Keratinocyte (primary cell): ENCODE measurements around the gene SEMA3E. TPM values are rescaled to one million over a fixed set of nuclear protein-coding genes. Genes with fewer than 3 reads are reported as not detected.

Experiments used
- DNase-seq: peaks from one replicate; pipeline ENCODE4 v3.0.0-alpha.2; 2011; ENCODE audit warnings: low read depth, missing footprints, low spot score
- FAIRE-seq: peaks from 2 replicates; lab custom pipeline; 2011; peaks lifted over from hg19 to GRCh38; lab: Jason Lieb, UNC
- H2AFZ ChIP-seq: 2 replicates; pipeline ENCODE4 v1.6.0; 2012; ENCODE audit warnings: low read length, control low read depth, inconsistent platforms; ENCODE audit not compliant: control insufficient read depth
- H3K27ac ChIP-seq: 2 replicates; pipeline ENCODE4 v1.5.1; 2011; ENCODE audit warnings: low read length; ENCODE audit not compliant: control insufficient read depth, insufficient read depth
- H3K27me3 ChIP-seq: 3 replicates; pipeline ENCODE4 v1.6.0; 2011; ENCODE audit warnings: low read length; ENCODE audit not compliant: control insufficient read depth, insufficient read depth; ENCODE audit errors: extremely low read depth
- H3K36me3 ChIP-seq, 2 experiments: 2 replicates in 1 of 2; 3 replicates in 1 of 2; pipeline ENCODE4 v1.5.1; 2011; ENCODE audit warnings: low read length in 2 of 2, mild to moderate bottlenecking in 1 of 2; ENCODE audit not compliant: control insufficient read depth in 2 of 2, insufficient read depth in 2 of 2; ENCODE audit errors: extremely low read depth in 1 of 2
- H3K4me1 ChIP-seq: 3 replicates; pipeline ENCODE4 v1.5.1; 2011; ENCODE audit warnings: low read length; ENCODE audit not compliant: control insufficient read depth, insufficient read depth; ENCODE audit errors: extremely low read depth
- H3K4me2 ChIP-seq: 3 replicates; pipeline ENCODE4 v1.6.0; 2011; ENCODE audit warnings: low read depth, low read length; ENCODE audit not compliant: control insufficient read depth, insufficient read depth; ENCODE audit errors: extremely low read depth
- H3K4me3 ChIP-seq, 3 experiments: fragments of 200-600 bp in 1 of 3; sonication (generic) in 1 of 3; 2 replicates in 2 of 3; 3 replicates in 1 of 3; pipeline ENCODE4 v1.5.1; 2011 to 2016; ENCODE audit warnings: low read length in 3 of 3, mild to moderate bottlenecking in 3 of 3, control low read depth in 2 of 3, inconsistent platforms in 1 of 3, low read depth in 1 of 3, mixed read lengths in 1 of 3, mixed run types in 1 of 3, moderate library complexity in 1 of 3; ENCODE audit not compliant: control insufficient read depth in 2 of 3, insufficient read depth in 2 of 3; ENCODE audit errors: extremely low read depth in 1 of 3
- H3K79me2 ChIP-seq: 2 replicates; pipeline ENCODE4 v1.6.0; 2012; ENCODE audit warnings: low read length; ENCODE audit not compliant: control insufficient read depth, insufficient read depth
- H3K9ac ChIP-seq: 3 replicates; pipeline ENCODE4 v1.6.0; 2011; ENCODE audit warnings: low read length; ENCODE audit not compliant: control insufficient read depth, insufficient read depth; ENCODE audit errors: extremely low read depth
- H3K9me1 ChIP-seq: 3 replicates; pipeline ENCODE4 v1.6.0; 2011; ENCODE audit warnings: low read length; ENCODE audit not compliant: control insufficient read depth, insufficient read depth; ENCODE audit errors: extremely low read depth
- H3K9me3 ChIP-seq: 2 replicates; pipeline ENCODE4 v1.5.1; 2012; ENCODE audit warnings: low read depth, low read length; ENCODE audit not compliant: control insufficient read depth
- H4K20me1 ChIP-seq: 3 replicates; pipeline ENCODE4 v1.6.0; 2011; ENCODE audit warnings: low read length; ENCODE audit not compliant: control insufficient read depth, insufficient read depth; ENCODE audit errors: extremely low read depth
- CTCF ChIP-seq, 3 experiments: IDR thresholded peaks in 1 of 3; conservative IDR thresholded peaks in 1 of 3; optimal IDR thresholded peaks in 1 of 3; 2 replicates in 2 of 3; 3 replicates in 1 of 3; pipeline versions ENCODE3 to v1.5.1; 2011; ENCODE audit warnings: low read length in 3 of 3, mild to moderate bottlenecking in 3 of 3, moderate library complexity in 2 of 3, control low read depth in 1 of 3, inconsistent platforms in 1 of 3; ENCODE audit not compliant: insufficient read depth in 2 of 3; ENCODE audit errors: extremely low read depth in 1 of 3
- EZH2 ChIP-seq: IDR thresholded peaks from one replicate; pipeline ENCODE4 v1.6.1; 2012; ENCODE audit warnings: inconsistent platforms, mild to moderate bottlenecking, low read length, moderate library complexity
- dilution Hi-C: fragments of 300-500 bp; cut with MboI; formaldehyde crosslinking; loops from one replicate; pipeline ENCODE4 v1.7.0; 2020; ENCODE audit warnings: low sequenced_read_pairs; ENCODE audit not compliant: extremely low pct_ligation_motif_present
- polyA plus RNA-seq, 5 experiments: library from polyadenylated mRNA; depleted of rRNA in 3 of 5; stranded (reverse) in 3 of 5; stranded (forward) in 1 of 5; unstranded in 1 of 5; fragments of >200 nt; gene quantifications; 1 replicate in 1 of 5; 2 replicates in 3 of 5; 3 replicates in 1 of 5; pipeline versions ENCODE4 v1.2.1 to v1.2.3, GENCODE V29; 2011 to 2012; ENCODE audit warnings: missing spikeins in 2 of 5, low read depth in 1 of 5, low replicate concordance in 1 of 5

Gene SEMA3E
- polyA plus RNA-seq, 1 donor (not counting 4 experiments of a cell fraction or from before 2014, with no cell fraction given), result 0.21 TPM

GRCh38 chr7:83486957-83487356 is 162.0 kb downstream of the SEMA3E start:
- Histone ChIP-seq H3K4me2 (peak overlapping the region; percentile 67), H3K9me1 (no peaks in the 10 kb centered on the region), H3K79me2 (no peaks in the 10 kb centered on the region), H3K27me3 (no peaks in the 10 kb centered on the region), H3K4me3 (no peak overlapping the region), H3K36me3 (no peaks in the 10 kb centered on the region), H3K9ac (no peak overlapping the region), H4K20me1 (no peaks in the 10 kb centered on the region), H3K4me1 (peaks cover 28% of the 10 kb centered on the region), H3K27ac (no peak overlapping the region), H2AFZ (no peak overlapping the region), H3K9me3 (no peaks in the 10 kb centered on the region)
- TF ChIP-seq EZH2 (no peak), CTCF (optimal IDR thresholded peaks at IDR 0.05 in 1 of 3, IDR thresholded peaks at IDR 0.05 in 1 of 3, conservative IDR thresholded peaks at IDR 0.05 in 1 of 3; ENCODE audit: extremely low read depth in 1 of 3, insufficient read depth in 2 of 3, low read length in 3 of 3) (no peak)
- DNase-seq (no peak), FAIRE-seq (no peak)
- dilution Hi-C loops, result no loop called here

- Histone ChIP-seq H3K27me3 (no peaks in the 10 kb centered on the region), H3K4me3 (no peak overlapping the region), H3K9me1 (no peaks in the 10 kb centered on the region), H3K36me3 (no peaks in the 10 kb centered on the region), H3K27ac (no peak overlapping the region), H3K4me1 (peaks cover 28% of the 10 kb centered on the region), H3K9ac (no peak overlapping the region), H3K9me3 (no peaks in the 10 kb centered on the region), H4K20me1 (no peaks in the 10 kb centered on the region), H2AFZ (no peak overlapping the region), H3K79me2 (no peaks in the 10 kb centered on the region), H3K4me2 (peak overlapping the region; percentile 67)
- dilution Hi-C loops, result no loop called here
- FAIRE-seq (peak; percentile 90), DNase-seq (peak; percentile 38)
- TF ChIP-seq EZH2 (no peak), CTCF (optimal IDR thresholded peaks at IDR 0.05 in 1 of 3, IDR thresholded peaks at IDR 0.05 in 1 of 3, conservative IDR thresholded peaks at IDR 0.05 in 1 of 3; ENCODE audit: extremely low read depth in 1 of 3, insufficient read depth in 2 of 3, low read length in 3 of 3) (no peak)
Observed at GRCh38 chr7:83486536-83486935, 162.4 kb downstream of the SEMA3E start.
